Measurements from ENCODE around the gene CFAP43.

GRCh38 chr10:104201636-104202035, 30.5 kb downstream of the CFAP43 start:
- no peak for TF ChIP-seq REST (IDR thresholded peaks at IDR 0.05)
- no peak for TF ChIP-seq CTCF (IDR thresholded peaks at IDR 0.05; ENCODE audit: low read depth, low read length, missing input control)
- no peak for TF ChIP-seq MAX (IDR thresholded peaks at IDR 0.05)
- no peak for TF ChIP-seq JUND (IDR thresholded peaks at IDR 0.05)
- TF ChIP-seq GABPA (IDR thresholded peaks at IDR 0.05 in 1 of 2, conservative IDR thresholded peaks at IDR 0.05 in 1 of 2), result no peak

All from liver (tissue), 3 donors.